ENCODE measurements around the gene PNCK. TPM values are rescaled to one million over a fixed set of nuclear protein-coding genes. Genes with fewer than 3 reads are reported as not detected.

PNCK gene
- total RNA-seq, 1 experiment from 2014 or later = 26.8 TPM

- H2BK15ac ChIP-seq (ENCODE audit: low read depth, low read length) = no peak overlapping the region
- H3K56ac ChIP-seq (ENCODE audit: insufficient read length, low read depth, low read length) = no peak overlapping the region
- H3K4ac ChIP-seq (ENCODE audit: low read depth, low read length) = no peak overlapping the region
- peaks cover 5% of the 10 kb centered on the region; the same call in 1 of the 2 replicates for H3K27me3 ChIP-seq (ENCODE audit: insufficient read depth, low read length)
- DNase-seq = no peak
- peaks cover 42 to 76% of the 10 kb centered on the region in 2 experiments for H3K9me3 Mint-ChIP-seq
- no peak overlapping the region; a peak in 1 of 7 replicates for H3K27ac Mint-ChIP-seq
- H3K4me2 ChIP-seq (ENCODE audit: insufficient read depth, insufficient read length, low read length) = no peak overlapping the region
- WGBS (ENCODE audit: extremely low coverage, insufficient read length, low lambda C conversion rate) = no CpG with 5 or more reads among the region's 27 CpGs
- no peak overlapping the region for H4K5ac ChIP-seq (ENCODE audit: insufficient read length, low read depth, low read length)
- H3K23me2 ChIP-seq (ENCODE audit: insufficient read length, low read depth, low read length, poor library complexity, severe bottlenecking) = no peaks in the 10 kb centered on the region
- H3K14ac ChIP-seq (ENCODE audit: insufficient read depth, low read length) = no peak overlapping the region
- no peak overlapping the region for H2BK20ac ChIP-seq (ENCODE audit: low read depth, low read length, poor library complexity, severe bottlenecking)
- no peaks in the 10 kb centered on the region for H3K79me2 ChIP-seq (ENCODE audit: insufficient read depth, low read length)
- H3K18ac ChIP-seq (ENCODE audit: insufficient read length, low read depth, low read length) = no peak overlapping the region
- no peaks in the 10 kb centered on the region for H3K79me1 ChIP-seq (ENCODE audit: insufficient read depth, low read depth, low read length, poor library complexity, severe bottlenecking)
- H2AFZ ChIP-seq (ENCODE audit: low read length) = no peak overlapping the region
- no peak overlapping the region for H3K4me3 Mint-ChIP-seq
- no peak overlapping the region for H2BK12ac ChIP-seq (ENCODE audit: insufficient read length, low read depth, low read length)
- no peak overlapping the region for H2BK120ac ChIP-seq (ENCODE audit: low read depth, low read length, poor library complexity, severe bottlenecking)
- no peak overlapping the region for H2BK5ac ChIP-seq (ENCODE audit: insufficient read length, low read length)
- TF ChIP-seq, protein P1, sequence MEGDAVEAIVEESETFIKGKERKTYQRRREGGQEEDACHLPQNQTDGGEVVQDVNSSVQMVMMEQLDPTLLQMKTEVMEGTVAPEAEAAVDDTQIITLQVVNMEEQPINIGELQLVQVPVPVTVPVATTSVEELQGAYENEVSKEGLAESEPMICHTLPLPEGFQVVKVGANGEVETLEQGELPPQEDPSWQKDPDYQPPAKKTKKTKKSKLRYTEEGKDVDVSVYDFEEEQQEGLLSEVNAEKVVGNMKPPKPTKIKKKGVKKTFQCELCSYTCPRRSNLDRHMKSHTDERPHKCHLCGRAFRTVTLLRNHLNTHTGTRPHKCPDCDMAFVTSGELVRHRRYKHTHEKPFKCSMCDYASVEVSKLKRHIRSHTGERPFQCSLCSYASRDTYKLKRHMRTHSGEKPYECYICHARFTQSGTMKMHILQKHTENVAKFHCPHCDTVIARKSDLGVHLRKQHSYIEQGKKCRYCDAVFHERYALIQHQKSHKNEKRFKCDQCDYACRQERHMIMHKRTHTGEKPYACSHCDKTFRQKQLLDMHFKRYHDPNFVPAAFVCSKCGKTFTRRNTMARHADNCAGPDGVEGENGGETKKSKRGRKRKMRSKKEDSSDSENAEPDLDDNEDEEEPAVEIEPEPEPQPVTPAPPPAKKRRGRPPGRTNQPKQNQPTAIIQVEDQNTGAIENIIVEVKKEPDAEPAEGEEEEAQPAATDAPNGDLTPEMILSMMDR (conservative IDR thresholded peaks at IDR 0.05) = no peak
- H3K9ac ChIP-seq (ENCODE audit: extremely low read depth, insufficient read length, low read length) = no peak overlapping the region
- H3K27ac ChIP-seq (ENCODE audit: insufficient read length, low read depth, low read length) = no peak overlapping the region
- H4K8ac ChIP-seq (replicated peaks; ENCODE audit: insufficient read length, low read depth, low read length) = no peak overlapping the region
- H3K27me3 Mint-ChIP-seq (ENCODE audit: low read depth) = peaks cover 35% of the 10 kb centered on the region
- H3K4me1 Mint-ChIP-seq = peaks cover 4 to 7% of the 10 kb centered on the region in 2 experiments; a peak in 3 of 4 replicates
- peaks cover 33% of the 10 kb centered on the region for H3K9me3 ChIP-seq (ENCODE audit: control insufficient read depth, low read depth, low read length)
- H3K4me1 ChIP-seq (ENCODE audit: insufficient read depth, low read length) = no peaks in the 10 kb centered on the region
- H4K91ac ChIP-seq (ENCODE audit: insufficient read length, low read depth, low read length) = no peak overlapping the region
- peaks cover 2% of the 10 kb centered on the region for H4K20me1 ChIP-seq (ENCODE audit: control insufficient read depth, insufficient read depth, insufficient read length)
- H3K36me3 Mint-ChIP-seq (ENCODE audit: insufficient read depth in 1 of 3, low read depth in 3 of 3) = peaks cover 0 to 11% (median 2%) of the 10 kb centered on the region in 3 experiments; a peak in 4 of 7 replicates
- H2AK5ac ChIP-seq (ENCODE audit: insufficient read length, low read length) = no peak overlapping the region
- no peak overlapping the region for H3K23ac ChIP-seq (ENCODE audit: insufficient read length, low read depth, low read length)
- no peak overlapping the region for H3T11ph ChIP-seq (ENCODE audit: low read length)
Observed at GRCh38 chrX:153637121-153638040, 36.2 kb downstream of the PNCK start.
